Measurements from ENCODE around the gene ITGB1.
A peak's percentile ranks its signal among the peaks of the same experiment; 100 is the strongest.
"Not testable (repeated sequence)": the region's sequence is repeated elsewhere in the genome, so short reads cannot be mapped to it uniquely, and the experiment has no call there.

ITGB1 gene

DNA sequence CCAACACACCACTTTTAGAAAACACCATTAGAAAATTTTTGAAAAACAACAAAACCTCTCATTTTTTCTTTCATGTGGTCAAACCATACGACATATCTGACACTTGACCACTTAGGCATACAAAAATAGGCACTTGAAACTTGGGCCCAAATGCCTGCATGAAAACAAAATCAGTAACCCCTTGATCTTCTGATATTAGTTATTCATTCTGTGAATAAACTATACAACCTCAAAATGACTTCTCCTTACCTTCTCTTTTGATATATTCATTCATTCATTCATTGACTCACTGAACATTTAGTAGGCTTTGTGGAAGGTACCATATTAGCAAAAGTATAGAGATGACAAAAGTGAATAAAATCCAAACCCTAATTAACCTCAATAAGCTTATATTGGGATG, 26.4 kb downstream of the ITGB1 start:
- DNase-seq = no peak

DNA sequence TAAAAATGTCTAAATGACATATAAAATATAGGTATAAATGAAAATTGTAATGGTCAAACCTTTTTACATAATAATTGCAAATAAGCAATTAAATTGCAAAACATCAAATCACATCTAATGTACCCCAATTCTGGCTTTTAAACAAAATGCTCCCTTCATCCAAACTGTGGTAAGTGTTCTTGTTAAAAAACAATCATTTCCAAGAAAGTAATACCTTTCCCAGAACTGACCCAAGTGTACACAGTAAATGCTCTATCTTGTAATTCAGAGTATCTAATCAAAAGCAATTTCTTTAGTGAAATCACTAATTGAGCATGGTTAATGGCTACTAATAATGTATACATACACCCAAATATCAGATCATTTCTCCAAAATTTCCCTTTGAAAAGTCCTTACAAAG, 28.0 kb downstream of the ITGB1 start:
- DNase-seq = no peak

DNA sequence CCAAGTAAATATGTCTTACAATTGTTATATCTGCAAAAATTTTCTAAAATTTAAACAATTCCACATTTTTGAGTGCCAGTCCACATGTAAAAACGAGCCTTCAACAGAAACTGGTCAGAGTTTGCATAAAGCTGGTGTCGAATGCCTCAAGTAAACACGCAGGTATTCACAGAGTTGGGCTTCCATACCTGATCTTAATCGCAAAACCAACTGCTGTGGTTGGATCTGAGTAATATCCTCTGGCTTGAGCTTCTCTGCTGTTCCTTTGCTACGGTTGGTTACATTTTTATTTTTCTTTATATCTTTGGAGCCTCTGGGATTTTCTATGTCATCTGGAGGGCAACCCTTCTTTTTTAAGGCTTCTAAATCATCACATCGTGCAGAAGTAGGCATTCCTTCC, 28.4 kb downstream of the ITGB1 start:
- DNase-seq = no peak

DNA sequence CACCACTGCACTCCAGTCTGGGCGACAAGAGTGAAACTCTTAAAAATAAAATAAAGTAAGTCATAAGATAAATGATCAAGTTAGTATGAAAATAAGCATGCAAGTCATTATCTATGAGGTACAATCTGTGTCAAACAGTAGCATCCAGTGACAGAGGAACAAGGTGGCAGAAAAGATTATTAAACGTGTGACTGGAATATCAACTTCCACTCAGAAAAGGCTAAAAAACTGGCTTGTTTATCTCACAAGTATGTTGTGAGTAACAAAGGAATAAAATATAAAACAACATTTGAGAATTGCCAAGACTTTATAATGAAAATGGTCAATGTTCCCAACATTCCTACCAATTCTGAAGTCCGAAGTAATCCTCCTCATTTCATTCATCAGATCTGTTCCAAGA, 30.3 kb downstream of the ITGB1 start:
- no peak for DNase-seq

- DNase-seq = no peak
These were observed 34.2 kb downstream of the ITGB1 start for GRCh38 chr10:32923849-32924248.

DNA sequence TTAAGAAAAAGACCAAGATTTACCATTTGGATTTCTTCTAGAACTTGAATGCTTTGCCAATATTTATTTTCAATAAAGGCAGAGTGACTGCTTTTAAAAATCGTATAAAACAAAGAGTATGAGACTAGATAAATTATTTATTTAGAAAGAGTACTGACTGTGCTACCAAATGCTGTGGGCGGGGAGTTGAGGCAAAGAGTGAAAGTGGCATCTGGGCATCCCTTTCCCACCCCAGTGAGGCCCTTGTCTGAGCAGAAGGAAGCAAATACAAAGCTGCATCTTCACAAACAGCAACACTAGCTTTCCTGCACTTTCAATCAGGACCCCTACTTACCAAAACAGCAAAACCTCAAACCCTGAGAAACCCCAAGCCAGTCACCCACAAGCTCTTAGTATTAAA, 34.9 kb downstream of the ITGB1 start:
- DNase-seq = no peak

DNA sequence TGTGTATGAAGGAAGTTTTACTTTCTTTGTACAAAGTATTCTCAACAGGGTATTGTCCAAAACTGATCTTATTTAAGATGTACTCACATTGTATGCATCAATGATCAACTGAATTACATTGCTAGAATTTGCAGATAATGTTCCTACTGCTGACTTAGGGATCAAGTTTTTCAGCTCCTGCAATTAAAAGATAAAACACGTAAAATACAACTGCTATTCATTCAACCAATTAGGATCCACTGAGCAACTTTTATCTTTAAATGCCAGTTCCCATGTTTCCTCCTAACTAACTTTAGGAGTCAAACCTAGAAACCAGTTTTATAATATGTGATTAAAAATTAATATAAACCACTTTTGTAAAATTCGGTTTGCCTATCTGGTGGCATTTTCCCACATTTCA, 35.9 kb downstream of the ITGB1 start:
- DNase-seq = no peak

- not testable (repeated sequence) for DNase-seq
These were observed 40.2 kb downstream of the ITGB1 start for GRCh38 chr10:32917817-32918216.

DNA sequence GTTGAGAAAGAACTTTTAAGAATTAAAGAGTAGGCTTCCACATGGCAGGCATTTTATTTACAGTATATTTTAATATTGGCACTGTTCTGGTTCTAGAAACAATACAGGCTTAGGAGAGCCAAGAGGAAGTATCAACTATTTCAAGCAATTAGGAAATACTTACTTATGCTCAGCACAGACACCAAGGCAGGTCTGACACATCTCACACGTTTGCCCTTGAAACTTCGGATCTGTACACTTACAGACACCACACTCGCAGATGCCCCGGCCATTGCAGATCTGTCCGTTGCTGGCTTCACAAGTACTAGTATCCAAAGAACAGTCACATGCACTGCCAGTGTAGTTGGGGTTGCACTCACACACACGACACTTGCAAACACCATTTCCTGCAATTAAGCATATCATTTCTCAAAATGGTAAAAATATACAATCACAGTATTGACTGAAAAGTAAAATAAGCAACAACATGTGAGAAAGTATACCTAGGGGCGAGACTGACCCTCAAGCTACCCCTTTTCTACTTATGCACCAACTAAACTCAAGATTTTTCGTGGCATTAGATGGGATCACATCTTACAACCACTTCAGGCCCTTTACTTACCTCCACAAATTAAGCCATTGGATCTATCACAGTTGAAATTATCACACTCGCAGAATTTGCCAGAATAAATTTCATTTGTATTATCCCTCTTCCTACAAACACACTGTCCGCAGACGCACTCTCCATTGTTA, 46.6 kb downstream of the ITGB1 start:
- DNase-seq = no peak

GRCh38 chr10:32909970-32910369, 48.1 kb downstream of the ITGB1 start:
- DNase-seq = not testable (repeated sequence)

DNA sequence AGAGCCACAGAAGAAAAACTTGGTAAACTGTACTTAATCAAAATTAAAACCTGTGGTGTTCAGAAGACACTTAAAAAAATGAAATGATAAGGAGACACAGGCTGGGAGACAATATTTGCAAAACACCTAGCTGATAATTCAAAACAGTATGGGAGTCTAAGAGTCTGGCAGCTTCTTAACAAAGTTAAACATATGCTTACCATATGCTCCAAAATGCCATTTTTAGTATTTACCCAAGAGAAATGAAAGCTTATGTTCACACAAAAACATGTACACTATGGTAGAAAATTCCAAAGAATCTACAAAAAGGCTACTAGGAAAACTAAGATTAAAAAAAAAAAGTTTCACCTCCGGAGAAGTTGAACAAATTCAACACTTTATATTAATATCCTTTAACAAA, 48.6 kb downstream of the ITGB1 start:
- DNase-seq = no peak

DNA sequence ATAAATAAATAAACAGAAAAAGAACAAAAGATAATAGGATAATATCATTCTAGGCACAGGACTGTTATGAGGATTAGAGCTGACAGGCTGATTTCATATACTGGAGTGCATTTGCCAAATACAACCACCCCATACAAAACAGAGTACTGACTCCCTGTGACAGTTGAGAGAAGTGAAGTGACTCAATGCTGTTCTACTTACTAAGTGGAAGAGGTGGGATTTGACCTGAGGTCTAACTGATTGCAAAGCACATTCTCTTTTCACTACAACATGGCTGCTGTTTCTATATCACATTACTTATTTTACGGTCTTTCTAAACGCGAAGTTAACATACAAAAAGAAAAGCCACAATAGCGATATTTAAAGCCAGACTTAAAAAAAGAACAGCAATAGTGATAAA, 51.4 kb downstream of the ITGB1 start:
- no peak for DNase-seq

DNA sequence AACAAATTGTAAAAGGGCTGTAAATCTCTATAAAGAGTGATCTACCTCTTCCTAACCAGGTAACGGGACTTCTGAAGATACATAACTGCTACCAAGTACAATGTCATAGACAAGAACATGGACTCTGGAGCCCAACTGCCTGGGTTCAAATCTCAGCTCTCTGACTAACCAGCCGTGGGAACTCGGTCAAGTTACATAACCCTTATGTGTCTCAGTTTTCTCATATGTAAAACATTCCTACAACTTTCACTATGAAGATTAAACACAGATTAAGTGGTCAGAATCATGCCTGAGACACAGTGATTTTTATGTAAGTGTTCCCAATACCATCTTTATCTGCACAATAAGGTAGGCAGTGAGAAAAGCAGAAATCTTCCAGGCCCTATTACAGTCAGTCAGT, 52.6 kb downstream of the ITGB1 start:
- DNase-seq = no peak

DNA sequence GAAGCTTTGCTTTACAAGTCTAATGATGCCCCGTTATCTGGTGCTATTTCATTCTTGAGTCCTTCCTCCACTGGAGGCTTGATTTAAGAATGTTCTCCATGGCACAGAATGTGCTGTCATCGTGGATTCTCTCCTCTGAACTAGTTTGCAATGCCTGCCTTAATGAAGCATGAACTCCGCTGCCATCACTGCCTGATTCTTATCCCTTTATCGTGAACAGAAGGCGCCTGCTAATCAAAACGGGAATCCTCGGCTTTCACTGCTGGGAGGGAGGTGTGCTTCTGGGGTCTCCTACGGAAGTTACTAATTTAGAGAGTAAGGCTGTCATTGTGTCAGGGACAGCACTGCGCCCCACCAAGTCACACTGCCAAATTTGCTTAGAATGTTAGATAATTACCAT, 56.2 kb downstream of the ITGB1 start:
- no peak for DNase-seq

GRCh38 chr10:32895200-32895968, 62.6 kb downstream of the ITGB1 start:
- DNase-seq = not testable (repeated sequence)

DNA sequence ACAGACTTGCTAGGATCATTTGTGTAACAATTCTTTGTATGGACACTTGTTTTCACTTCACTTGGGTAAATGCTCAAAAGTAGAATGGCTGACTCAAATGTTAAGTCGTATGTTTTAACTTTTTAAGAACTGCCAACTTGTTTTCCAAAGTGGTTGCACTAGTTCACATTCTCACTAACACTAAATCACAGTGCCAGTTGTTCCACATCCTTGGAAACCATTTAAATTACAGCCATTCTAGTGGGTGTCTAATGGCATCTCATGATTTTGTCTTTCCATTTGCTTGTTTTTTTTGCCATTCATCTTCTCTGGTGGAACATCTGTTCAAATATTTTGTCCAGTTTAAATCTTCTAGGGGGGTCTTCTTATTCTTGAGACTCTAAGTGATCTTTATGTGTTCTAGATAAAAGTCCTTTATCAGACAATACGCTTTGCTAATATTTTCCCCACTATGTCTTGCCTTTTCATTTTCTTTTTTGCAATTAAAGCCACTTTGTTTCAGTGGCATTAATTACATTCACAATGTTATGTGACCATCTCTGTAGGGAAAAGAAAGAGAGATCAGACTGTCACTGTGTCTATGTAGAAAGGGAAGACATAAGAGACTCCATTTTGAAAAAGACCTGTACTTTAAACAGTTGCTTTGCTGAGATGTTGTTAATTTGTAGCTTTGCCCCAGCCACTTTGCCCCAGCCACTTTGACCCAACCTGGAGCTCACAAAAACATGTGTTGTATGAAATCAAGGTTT, 63.9 kb downstream of the ITGB1 start:
- DNase-seq = no peak

DNA sequence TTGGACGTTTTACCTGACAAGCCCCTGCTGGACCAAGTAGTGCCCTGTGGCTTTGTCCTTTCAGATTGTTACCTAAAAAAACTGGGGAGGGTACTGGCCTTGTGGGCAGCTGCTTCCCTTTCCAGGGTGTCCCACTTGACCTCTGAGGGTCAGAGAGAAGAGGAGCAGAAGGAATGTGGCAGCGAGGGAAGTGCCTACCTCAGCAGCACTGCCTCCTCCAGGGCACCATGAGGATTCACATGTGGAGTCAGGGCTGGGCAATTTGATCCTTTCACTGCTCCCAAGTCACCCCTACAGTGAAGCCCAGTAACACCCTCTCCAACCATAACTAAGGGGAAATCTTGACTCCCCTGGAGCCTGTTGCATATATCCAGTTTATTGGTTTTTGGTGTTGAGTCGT, 64.6 kb downstream of the ITGB1 start:
- peak; percentile 13 to 38 for DNase-seq

GRCh38 chr10:32891261-32891660, 66.8 kb downstream of the ITGB1 start:
- no peak for DNase-seq

DNA sequence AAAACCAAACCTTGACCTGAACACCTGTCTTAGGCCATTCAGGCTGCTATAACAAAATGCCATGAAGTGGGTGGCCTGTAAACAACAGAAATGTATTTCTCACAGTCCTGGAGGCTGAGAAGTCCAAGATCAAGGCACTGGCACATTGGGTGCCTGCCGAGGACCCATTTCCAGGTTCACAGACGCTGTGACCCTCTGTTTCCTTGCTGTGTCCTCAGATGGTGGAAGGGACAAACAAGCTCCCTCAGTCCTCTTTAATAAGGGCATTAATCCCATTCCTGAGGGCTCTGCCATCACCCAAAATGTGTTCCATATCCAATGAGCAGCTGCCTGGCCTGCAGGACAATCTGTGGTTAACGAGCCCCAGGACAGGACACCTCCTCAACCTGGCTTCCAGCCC, 67.6 kb downstream of the ITGB1 start:
- DNase-seq = no peak

GRCh38 chr10:32889631-32890212, 68.3 kb downstream of the ITGB1 start:
- DNase-seq = no peak

GRCh38 chr10:32888161-32888927, 69.7 kb downstream of the ITGB1 start:
- DNase-seq = no peak

DNA sequence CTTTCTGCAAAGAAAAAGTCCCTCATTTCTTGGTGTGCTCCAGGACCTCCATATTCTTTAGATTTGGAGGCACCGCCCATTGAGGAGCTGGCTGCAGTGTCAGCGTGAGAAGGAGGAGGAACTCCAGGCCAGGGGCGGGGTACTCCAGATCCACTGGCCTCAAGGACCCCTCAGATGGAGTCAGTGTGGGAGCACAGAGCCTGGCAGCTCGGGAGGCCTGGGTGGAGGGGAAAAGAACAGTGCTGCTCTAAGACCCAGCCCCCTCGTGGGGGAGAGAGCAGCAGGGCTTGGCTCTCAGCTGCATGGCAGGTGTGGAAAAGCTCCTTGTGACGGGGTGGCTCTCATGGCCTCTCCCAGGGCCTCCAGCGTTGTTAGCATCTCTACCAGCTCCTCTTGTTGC, 70.5 kb downstream of the ITGB1 start:
- DNase-seq = no peak

DNA sequence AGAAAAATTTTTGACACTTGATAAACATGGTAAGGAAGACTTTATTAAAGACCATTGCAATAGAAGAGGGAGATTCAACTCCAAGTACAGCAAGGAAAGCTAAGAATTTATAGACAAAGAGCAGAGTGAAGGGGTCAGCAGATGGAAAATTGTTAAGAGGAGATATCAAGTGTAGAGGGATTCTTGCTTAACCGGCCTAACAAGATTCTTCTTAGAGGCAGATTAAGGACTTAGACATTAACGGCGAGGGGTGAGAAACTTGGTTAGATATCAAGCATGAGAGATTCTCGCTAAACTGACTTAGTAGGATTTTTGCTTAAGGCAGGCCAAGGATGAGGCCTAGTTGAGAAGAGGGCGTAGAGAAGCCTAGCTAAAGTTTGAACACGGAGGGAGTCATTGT, 76.0 kb downstream of the ITGB1 start:
- no peak for DNase-seq
